H4 (cell line): ENCODE results near the gene PHYKPL. TPM values are rescaled to one million over a fixed set of nuclear protein-coding genes. Genes with fewer than 3 reads are reported as not detected.

ENCODE experiments used
- DNase-seq: peaks from one replicate; pipeline ENCODE4 v3.0.0-alpha.2; 2015; ENCODE audit warnings: low spot score
- total RNA-seq: library from RNA; depleted of rRNA; stranded (reverse); fragments of >200 nt; shearing (Covaris generic); gene quantifications from 2 replicates; pipeline ENCODE4 v1.2.3, GENCODE V29; 2014

Gene PHYKPL
- total RNA-seq, 1 experiment from 2014 or later = 16.3 TPM

GRCh38 chr5:178223196-178223773, 9.3 kb downstream of the PHYKPL start:
- no peak for DNase-seq

GRCh38 chr5:178222292-178222691, 10.3 kb downstream of the PHYKPL start:
- no peak for DNase-seq

GRCh38 chr5:178221853-178222252, 10.7 kb downstream of the PHYKPL start:
- DNase-seq = no peak

- DNase-seq = no peak
These were observed 11.3 kb downstream of the PHYKPL start for GRCh38 chr5:178221282-178221681.

- DNase-seq = no peak
These were observed 13.8 kb downstream of the PHYKPL start for GRCh38 chr5:178218827-178219226.

- DNase-seq = no peak
These were observed 14.3 kb downstream of the PHYKPL start for GRCh38 chr5:178218237-178218776.

- DNase-seq = no peak
These were observed 15.8 kb downstream of the PHYKPL start for GRCh38 chr5:178216779-178217178.

- no peak for DNase-seq
These were observed 16.5 kb downstream of the PHYKPL start for GRCh38 chr5:178216088-178216534.

GRCh38 chr5:178215280-178216002, 17.2 kb downstream of the PHYKPL start:
- no peak for DNase-seq

- DNase-seq = no peak
These were observed 18.3 kb downstream of the PHYKPL start for GRCh38 chr5:178214160-178214803.

- DNase-seq = no peak
These were observed 18.9 kb downstream of the PHYKPL start for GRCh38 chr5:178213748-178214151.

GRCh38 chr5:178213003-178213461, 19.6 kb downstream of the PHYKPL start:
- DNase-seq = no peak

- DNase-seq = no peak
These were observed 20.2 kb downstream of the PHYKPL start for GRCh38 chr5:178212241-178213002.

- DNase-seq = no peak
These were observed 21.2 kb downstream of the PHYKPL start for GRCh38 chr5:178211095-178212048.

GRCh38 chr5:178210686-178211085, 21.9 kb downstream of the PHYKPL start:
- DNase-seq = no peak

- DNase-seq = no peak
These were observed 22.5 kb downstream of the PHYKPL start for GRCh38 chr5:178210073-178210535.

- no peak for DNase-seq
These were observed 23.1 kb downstream of the PHYKPL start for GRCh38 chr5:178209334-178210072.

GRCh38 chr5:178208540-178209227, 23.9 kb downstream of the PHYKPL start:
- DNase-seq = no peak

GRCh38 chr5:178207917-178208280, 24.7 kb downstream of the PHYKPL start:
- no peak for DNase-seq
